Hematopoietic multipotent progenitor cell treated with erythropoietin and hydrocortisone succinate and interleukin-3 and kit ligand, for 8 days (in vitro differentiated cells): Measurements from ENCODE around the gene RANBP17.
"Not testable (repeated sequence)": the region's sequence is repeated elsewhere in the genome, so short reads cannot be mapped to it uniquely, and the experiment has no call there.

Experiments used
- DNase-seq: peaks from one replicate; pipeline ENCODE4 v3.0.0-alpha.2; 2015

RANBP17 gene

DNA sequence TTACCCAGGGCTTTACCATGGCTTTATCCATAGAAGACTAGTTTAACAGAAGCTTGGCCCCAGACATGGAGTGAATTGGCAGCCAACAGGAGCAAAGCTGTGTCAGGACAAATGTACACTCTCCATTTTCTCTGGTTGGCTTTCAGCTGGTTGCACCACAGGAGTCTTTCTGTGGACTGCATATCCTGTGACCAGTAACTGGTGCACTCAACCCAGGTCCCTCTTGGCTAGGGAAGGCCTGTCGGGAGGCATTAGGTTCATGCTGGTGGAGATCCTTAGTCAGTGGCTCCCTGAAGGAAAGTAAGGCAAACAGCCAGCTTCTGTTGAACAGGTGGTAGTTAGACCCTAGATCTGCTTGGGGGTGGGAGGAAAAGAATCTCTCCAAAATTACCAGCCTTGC is 300.3 kb downstream of the RANBP17 start:
- DNase-seq = no peak

DNA sequence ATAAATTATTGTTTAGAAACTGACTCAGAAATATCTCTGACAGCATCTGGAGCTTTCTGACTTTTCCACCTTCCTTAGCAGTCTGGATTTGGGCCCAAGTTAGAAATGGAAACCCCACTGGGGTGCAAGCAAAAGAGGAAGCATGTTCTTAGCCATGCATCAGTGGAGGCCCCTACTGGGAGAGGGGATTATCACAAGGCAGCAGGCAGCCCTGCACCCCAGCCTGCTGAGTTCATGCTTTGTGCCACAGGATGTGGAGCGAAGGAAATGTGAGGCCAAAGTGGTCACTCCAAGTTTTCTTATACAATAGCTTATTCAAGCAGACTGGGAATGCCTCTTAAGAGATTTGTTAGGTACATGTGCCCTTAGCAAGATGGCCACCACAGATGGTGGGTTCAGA is 300.8 kb downstream of the RANBP17 start:
- DNase-seq = peak; percentile 45

DNA sequence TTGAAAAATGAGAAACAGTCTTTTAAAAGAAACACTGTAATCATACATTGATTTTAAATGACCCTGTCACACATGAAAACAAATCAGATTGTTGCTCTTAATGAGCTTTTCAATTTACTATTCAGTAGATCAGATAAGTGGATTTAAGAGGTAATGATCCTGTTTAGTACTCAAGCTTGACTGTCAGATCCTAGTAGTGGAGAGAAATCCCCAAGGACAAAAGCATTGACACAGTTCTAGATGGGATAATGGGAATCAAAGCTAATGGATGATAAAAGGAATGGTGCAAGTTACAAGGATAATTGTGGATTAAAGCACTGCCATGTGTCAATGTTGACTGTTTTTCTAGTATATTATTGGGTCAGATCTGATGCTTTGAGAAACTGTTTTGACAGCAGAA is 304.9 kb downstream of the RANBP17 start:
- DNase-seq = no peak

DNA sequence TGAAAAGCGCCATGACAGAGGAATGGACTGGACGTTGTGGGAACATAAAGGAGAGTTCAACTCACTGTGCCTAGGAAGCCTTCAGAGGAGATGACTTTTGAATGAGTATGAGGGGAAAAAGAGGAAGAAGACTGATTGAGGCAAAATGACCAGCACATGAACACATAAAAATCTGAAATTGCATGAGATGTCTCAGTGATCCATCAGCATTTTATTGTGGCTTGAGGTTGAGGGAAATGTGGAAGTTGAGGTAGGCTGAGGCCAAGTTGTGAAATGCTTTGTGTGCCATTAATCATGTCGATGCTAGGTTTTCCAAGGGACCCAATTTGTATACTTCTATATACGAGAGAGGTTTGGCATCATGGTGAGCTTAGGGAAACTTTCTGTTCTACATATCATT is 306.4 kb downstream of the RANBP17 start:
- no peak for DNase-seq

DNA sequence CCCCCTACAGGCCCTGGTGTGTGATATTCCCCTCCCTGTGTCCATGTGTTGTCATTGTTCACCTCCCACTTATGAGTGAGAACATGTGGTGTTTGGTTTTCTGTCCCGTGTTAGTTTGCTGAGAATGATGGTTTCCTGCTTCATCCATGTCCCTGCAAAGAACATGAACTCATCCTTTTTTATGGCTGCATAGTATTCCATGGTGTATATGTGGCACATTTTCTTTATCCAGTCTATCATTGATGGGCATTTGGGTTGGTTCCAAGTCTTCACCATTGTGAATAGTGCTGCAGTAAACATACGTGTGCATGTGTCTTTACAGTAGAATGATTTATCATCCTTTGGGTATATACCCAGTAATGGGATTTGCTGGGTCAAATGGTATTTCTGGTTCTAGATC is 313.1 kb downstream of the RANBP17 start:
- DNase-seq = not testable (repeated sequence)

DNA sequence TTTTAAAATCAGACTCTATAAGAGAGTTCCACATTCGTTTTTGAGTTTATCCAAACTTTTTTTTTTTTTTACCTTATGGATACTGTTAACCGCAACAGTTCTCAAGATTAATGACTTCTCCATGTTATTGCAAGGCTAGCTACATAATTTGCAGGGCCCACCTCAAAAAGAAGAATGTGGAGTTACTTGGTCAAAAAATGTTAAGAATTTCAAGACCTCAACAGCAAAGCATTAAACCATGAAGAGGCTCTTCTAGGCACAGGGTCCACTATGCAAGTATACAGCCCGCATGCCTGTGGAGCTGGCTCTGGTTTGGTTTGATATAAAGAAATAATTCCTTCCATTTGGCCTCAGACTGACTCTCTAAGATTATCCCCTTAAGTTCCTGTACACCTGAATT is 313.9 kb downstream of the RANBP17 start:
- DNase-seq = no peak

DNA sequence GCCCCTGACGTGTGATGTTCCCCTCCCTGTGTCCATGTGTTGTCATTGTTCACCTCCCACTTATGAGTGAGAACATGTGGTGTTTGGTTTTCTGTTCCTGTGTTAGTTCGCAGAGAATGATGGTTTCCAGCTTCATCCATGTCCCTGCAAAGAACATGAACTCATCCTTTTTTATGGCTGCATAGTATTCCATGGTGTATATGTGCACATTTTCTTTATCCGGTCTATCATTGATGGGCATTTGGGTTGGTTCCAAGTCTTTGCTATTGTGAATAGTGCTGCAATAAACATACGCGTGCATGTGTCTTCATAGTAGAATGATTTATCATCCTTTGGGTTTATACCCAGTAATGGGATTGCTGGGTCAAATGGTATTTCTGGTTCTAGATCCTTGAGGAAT is 316.4 kb downstream of the RANBP17 start:
- not testable (repeated sequence) for DNase-seq

DNA sequence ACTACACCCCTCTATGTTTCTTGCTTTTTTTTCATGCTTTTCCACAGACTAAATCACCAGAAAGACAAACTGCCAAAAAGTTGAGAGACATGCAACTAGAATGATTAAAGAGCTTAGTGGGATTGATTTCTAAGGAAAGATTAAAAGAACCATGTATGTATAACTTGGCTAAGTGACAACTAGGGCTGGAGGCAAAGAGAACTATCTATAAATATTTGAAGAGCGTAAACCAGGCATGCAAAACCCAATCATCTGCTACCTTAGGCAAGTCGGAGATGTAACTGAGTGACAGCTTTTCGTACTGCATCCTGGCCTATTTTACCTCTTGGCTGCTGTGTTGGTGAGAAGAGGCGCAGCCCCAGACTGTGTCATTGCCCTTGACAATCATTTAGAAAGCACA is 326.2 kb downstream of the RANBP17 start:
- peak; percentile 43 for DNase-seq

DNA sequence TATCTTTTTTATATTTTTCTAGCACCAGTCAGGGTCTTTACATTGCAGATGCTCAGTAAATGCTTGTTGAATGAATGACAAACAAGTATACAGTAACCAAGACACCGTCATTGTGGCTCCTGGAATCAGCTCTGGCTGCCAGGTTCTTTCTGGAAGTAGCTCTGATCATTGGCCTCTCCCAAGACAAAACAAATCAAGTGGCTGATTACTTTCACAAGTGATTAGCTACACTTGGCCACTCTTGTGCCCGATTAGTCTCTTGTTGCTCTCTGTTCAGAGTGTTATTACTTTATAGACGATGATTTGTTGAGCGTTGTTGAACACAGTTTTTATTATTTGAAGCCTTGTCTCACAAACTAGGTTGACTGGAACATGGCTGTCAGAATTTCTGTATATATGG is 327.6 kb downstream of the RANBP17 start:
- no peak for DNase-seq

DNA sequence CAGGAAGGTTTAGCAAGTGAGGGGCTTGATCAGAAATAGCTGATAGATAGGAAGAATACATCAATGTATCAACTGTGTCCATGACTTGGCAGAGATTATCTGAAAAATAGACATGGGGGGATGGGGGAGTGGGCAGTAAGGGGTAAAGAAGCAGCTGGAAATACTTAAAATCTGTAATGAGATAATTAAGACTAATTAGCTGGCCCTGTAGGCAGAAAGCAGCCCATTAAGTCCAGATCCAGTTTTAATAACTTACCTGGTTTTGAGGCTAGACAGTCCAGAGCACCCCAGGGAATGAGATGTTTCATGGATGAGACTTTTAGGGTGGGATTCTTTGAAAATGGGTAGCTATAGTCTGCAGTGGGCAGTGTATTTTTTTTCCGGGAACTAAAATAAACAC is 330.3 kb downstream of the RANBP17 start:
- DNase-seq = no peak

DNA sequence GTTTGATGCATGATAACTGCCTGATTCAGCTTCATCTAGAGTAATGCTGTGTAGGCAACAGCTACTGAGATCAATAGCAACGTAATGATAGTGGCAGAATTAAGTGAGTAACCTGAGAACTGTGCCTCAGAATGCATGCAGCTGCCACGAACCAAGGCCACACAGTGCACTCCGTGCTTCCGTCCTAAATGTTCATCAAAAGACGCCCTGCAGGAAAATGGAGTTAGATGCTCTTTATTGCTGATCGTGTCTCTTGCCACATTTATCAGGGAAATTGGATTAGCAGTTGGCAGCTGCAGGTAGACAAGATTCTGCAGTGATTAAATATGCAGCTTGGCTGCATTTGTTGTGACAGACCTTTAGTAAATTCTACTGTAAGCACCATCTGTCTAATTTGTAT is 339.5 kb downstream of the RANBP17 start:
- no peak for DNase-seq

DNA sequence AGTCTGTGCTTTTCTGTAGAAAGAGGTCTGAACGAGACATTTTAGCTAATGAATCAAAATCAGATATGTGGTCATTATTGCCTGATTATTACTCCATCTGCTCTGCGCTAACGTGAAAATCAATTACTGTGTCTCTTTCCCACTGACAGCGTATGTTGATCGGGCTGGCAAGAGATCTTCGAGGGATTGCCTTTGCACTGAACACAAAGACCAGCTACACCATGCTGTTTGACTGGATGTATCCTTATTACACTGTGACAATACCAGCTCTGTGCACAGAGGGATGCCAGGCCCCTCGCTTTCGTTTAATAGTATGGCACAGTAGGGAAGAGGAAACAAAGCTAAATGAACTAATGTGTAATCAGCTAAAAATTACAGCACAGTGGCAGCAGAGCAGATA is 343.6 kb downstream of the RANBP17 start:
- DNase-seq = no peak

DNA sequence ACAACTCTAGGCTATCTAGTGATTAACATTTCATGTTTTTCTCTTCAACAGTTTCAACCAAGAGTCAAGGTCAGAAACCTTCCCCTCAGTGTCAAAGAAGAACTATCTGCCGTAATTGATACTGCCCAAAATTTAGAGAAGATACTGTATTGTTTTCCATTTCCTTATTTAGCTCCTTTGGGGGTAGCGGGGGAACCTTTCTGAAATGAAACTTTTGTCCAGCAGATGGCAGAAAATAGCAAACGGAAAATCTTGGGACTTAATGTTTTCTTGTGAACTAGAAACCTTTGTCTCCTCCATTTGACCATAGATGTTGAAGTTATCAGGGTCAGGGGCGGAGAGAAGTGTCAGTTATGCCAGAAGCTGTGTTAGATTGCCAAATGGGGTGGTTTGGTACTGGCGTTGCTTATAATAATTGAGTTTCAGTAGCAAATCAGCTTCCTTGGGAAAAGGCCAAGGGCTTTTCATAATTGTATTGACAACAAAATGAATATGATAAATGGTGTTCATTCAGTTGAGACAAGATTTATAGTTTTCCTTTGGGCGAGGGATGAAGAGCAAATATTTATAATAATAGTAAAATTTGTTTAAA is 345.5 kb downstream of the RANBP17 start:
- DNase-seq = peak; percentile 90

DNA sequence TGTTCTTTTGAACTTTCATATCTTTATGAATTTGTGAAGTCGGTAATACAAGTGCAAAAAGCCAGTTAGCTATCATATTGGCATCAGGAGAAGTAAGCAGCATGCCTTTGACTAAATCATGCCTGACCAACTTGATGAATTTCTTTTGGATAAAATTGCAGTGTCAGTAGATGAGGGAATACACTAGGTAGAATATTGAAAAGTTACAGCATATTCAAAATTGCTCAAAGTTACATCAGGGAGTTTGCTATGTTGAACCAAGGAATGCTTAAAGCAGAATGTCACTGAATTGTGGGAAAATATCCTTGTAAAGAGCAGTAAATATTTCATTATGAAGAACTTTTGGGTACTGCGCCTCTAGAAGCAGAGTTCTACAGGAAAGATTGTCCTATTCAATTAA is 360.1 kb downstream of the RANBP17 start:
- no peak for DNase-seq

DNA sequence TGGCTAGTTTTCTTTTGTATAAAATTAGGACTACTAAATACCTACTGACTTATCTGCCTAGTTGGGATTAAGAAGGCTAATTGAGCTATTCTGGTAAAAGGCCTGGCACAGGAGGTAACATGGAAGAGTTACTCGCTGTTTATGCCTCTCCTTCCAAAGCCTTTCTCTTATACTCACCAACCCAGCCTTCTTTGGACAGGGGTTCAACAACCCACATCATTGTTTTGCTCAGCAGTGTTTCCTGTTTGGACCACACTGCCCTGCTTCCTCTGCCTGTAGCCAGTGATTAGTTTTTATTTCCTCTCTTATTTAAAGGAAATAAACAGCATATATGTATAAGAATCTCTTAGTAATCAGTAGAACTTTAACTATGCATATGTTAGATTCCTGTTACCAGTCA is 362.1 kb downstream of the RANBP17 start:
- no peak for DNase-seq

DNA sequence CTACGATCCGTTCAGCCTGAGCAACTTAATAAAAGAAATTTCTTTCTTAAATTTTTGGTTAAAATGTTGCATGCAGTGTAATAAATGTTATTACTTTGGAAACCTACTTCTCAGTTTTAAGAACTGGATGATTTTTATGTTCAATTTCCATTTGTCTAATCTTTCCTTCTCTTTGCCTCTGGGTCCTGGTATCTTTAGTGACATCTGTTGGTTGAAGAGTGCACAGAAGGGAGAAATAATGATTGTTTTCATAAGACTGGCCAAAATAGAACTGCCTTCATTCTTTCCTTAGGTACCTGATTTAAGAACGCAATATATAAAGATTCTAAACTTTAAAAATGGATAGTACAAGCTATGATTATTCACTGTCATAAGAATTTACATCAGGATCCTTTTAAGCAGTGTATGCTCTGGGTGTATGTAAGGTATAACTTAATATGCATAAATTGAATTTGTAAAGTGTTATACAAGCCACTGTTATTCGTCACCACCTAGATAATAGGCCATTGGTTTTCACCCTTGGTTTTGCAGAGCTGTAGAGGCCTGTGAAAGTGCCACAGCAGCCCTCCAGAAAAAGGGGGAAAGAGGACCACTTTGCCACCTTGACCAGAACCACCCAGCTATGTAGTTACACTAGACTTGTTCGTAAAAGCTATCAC is 364.4 kb downstream of the RANBP17 start:
- DNase-seq = peak; percentile 55

DNA sequence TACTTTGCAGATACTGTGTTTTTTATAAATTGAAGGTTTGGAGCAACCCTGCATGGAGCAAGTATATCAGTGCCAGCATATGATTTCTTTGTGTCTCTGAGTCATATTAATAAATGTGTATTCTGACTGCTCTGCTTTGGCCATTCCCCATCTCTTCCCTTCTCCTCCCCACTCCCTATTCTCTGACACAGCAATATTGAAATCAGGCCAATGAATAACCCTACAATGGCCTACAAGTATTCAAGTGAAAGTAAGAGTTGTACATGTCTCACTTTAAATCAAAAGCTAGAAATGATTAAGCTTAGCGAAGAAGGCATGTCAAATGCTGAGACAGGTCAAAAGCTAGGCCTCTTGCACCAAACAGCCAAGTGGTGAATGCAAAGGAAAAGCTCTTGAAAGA is 365.0 kb downstream of the RANBP17 start:
- DNase-seq = no peak

DNA sequence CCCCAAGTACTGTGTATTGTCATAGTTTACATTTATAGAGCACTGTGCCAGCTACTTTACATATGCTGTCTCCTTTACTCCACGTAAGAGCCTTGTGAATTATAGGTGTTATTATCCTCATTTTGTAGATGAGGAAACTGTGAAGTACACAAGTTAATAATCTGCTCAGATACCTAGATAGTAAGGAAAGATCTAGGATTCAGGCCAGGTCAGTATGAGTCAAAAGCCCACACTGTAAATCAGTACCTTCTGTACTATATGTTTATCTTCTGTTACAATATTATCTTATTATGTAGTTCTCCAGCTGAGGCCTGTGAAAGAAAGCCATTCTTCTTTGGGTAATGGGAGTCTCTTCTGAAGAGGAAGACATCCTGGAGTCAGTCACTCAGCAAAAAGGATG is 374.8 kb downstream of the RANBP17 start:
- DNase-seq = no peak

DNA sequence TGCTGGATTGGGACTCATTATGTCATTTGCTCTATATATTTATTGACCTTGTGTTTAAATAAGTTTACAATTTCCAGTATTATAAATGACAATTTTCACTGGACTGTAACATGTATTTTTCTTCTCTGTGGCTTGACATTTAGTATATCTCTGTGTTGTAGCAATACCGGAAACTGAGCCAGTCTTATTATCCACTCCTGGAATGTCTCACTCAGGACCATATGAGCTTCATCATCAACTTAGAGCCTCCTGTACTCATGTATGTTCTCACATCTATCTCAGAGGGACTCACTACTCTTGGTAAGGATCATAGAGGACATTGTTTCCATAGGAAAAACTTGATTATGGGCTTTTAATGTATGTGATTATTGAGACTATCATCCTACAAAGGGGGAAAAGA is 380.7 kb downstream of the RANBP17 start:
- DNase-seq = no peak

DNA sequence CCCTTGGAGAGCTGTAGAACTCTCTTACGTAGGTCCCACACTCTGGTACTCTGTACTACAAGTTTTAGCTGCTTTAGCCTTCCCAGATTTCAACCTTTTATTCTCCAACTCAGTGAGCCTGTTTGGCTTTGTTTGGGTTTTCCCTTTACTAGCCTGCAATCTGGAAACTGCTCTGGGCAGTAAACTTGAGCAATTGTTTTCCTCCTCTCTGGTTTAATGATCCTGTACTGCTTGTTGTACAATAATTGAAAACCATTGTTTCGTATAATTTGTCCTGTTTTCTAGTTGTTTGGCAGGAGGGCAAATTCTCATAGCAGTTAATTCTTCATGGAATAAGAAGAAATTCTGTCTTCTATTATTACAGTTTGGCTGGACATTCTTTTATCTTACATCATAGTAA is 384.4 kb downstream of the RANBP17 start:
- DNase-seq = no peak

DNA sequence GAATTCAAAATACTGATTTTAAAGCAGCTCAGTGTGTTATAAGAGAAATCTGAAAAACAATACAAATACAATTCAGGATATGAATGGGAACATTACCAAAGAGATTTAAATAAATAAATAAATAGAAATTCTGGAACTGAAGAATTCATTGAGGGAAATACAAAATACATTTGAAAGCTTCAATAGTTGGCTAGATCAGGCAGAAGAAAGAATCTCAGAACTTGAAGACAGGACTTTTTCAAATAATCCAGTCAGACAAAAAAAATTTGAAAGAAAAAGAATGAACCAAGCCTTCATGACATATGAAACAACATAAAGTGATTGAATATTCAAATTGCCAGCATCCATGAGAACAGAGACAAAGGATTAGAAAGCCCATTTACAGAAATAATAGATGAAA is 387.6 kb downstream of the RANBP17 start:
- DNase-seq = no peak

DNA sequence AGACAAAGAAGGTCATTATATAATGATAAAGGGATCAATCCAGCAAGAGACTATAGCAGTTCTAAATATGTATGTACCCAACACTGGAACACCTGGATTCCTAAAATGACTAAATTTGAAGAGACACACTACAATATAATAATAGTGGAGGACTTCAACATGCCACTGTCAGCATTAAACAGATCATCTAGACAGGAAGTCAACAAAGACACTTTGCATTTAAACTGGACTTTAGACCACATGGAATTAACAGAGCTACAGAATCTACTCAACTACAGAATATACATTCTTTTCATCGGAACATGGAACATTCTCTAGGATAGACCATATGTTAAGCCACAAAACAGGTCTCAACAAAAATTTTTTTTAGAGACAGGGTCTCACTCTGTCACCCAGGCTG is 388.9 kb downstream of the RANBP17 start:
- no peak for DNase-seq

DNA sequence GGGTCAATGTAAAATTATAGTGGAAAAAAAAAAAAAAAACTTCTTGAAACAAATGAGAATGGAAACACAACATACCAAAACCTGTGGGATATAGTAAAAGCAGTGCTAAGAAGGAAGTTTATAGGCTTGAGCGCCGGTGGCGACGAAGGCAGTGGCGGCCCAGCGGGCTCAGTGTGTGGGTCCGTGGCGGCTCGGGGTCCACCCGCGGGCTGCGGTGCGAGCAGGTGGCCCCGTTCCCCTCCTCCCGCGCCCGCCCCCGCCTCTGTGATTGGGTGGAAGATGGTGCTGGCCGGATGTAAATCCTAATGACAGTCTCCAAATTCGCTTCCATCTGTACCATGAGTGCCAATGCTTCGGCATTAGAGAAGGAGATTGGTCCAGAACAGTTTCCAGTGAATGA is 389.7 kb downstream of the RANBP17 start:
- DNase-seq = no peak

DNA sequence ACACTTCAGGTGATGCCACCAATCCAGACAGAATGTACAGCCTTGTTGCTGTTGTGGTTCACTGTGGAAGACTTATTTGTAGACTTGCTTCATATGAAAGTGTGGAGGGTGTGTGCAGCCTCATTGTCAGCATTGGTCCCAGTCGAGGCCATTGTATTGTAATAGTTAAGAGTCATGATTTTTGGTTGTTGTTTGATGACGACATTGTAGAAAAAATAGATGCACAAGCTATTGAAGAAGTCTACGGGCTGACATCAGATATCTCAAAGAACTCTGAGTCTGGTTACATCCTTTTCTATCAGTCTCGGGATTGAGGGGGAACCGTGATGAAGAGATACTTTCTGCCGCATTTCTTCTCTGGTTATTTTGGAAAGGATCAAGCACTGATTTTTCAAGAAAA is 390.9 kb downstream of the RANBP17 start:
- DNase-seq = no peak

DNA sequence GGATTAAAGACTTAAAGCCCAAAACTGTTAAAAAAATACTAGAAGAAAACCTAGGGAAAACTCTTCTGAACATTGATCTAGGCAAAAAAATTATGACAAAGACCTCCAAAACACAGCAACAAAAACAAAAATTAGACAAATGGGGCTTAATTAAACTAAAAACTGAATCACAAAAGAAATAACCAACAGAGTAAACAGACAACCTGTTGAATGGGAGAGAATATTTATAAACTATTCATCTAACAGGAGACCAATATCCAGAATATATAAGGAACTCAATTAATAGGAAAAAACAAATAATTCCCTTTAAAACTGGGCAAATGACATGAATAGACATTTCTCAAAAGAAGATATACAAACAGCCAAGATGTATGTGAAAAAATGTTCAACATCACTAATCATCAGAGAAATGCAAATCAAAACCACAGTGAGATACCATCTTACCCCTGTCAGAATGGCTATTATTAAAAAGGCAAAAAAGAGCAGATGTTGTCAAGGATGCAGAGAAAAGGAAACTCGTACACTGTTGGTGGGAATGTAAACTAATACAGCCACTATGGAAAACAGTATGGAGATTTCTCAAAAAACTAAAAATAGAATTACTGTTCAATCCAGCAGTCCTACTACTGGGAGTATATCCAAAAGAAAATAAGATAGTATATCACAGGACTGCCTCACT is 397.1 kb downstream of the RANBP17 start:
- no peak for DNase-seq
